Fibroblast of skin of abdomen (primary cell): ENCODE measurements around the gene PARVG.

Experiments
- DNase-seq: peaks from one replicate; pipeline ENCODE4 v3.0.0-alpha.2; 2013

The PARVG gene

GRCh38 chr22:44181033-44181911 lies 547 bp downstream of the PARVG start:
- no peak for DNase-seq

DNA sequence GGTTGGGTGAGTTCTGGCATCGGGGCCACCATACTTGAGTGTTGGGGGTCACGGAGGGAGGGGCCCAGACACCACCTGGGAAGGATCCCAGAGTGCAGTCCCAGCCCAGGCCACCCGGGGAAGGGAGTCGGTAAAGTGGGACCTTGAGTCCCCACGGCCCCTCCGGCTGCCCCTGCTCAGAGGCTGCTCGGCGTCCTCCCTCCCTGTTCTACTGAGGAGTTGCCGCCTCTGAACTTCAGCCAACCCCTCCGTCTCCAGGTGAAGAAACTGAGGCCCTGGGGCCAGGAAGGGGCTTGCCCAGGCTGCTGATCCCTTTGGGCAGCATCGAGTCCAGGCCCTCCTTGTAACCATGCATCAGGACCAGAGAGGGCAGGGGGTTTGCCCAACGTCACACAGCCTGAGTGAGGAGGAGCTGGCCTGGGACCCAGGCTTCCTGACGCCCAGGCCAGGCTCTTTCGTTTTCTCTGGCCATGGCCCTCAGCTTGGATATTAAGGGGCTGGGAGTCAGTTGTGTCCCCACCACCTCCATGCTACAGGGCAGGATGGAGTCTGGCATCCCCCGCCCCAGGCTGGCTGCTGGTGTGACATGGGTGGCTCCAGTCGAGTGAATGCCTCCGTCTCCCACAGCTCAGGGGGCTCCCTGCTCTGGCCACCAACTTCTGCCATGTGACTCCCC lies 1.3 kb downstream of the PARVG start:
- DNase-seq = no peak

DNA sequence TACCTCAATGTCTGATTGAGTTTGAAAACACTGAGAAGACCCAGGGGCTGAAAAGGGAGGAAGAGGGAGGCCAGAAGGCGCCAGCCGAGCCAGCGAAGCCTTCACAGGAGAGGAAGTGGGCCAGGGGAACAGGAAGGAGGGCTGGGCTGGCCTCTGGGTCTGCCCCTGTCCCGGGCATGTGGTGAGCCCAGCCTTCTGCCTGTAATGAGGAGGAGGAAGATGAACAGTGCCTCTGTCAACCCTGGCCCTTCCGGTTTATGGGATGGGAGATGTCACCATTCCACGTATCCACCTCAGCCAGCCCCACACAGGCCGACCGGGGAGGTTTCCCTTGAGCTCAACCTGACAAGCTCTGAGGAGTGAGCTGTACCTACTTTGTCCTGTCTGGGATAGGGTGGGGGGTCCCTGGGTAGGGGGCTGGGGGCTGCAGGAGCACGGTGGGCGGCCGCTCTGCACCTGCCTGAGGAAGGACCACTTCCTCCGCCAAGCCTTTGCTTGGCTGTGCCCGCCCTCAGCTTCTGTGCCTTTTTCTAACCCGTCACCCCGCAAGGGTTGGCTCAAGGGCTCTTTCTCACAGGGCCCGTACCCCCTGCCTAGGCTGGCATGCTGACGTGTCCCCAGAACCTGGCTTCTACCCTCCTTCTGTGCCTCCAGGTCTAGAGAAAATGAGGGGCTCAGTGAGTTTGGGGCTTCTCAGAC lies 2.0 kb downstream of the PARVG start:
- DNase-seq = no peak

DNA sequence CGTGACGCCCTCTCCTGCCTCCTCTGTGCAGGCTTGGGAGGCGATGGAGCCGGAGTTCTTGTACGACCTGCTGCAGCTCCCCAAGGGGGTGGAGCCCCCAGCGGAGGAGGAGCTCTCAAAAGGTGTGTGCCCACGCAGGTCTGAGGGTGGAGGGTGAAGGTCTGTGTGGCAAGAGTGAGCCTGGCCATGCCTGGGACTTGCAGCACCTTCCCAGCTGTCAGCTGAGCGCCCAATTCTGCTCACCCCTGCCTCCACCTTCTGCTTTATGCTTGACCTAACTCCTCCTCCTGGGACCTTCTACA lies 2.5 kb downstream of the PARVG start:
- DNase-seq = no peak

- DNase-seq = no peak
Measured at GRCh38 chr22:44184006-44184405, 3.3 kb downstream of the PARVG start.

- DNase-seq = no peak
Measured at GRCh38 chr22:44185237-44186120, 4.8 kb downstream of the PARVG start.

GRCh38 chr22:44186121-44186510 lies 5.4 kb downstream of the PARVG start:
- no peak for DNase-seq

GRCh38 chr22:44186737-44187136 lies 6.0 kb downstream of the PARVG start:
- DNase-seq = no peak

- DNase-seq = no peak
Measured at GRCh38 chr22:44187652-44188230, 7.0 kb downstream of the PARVG start.

DNA sequence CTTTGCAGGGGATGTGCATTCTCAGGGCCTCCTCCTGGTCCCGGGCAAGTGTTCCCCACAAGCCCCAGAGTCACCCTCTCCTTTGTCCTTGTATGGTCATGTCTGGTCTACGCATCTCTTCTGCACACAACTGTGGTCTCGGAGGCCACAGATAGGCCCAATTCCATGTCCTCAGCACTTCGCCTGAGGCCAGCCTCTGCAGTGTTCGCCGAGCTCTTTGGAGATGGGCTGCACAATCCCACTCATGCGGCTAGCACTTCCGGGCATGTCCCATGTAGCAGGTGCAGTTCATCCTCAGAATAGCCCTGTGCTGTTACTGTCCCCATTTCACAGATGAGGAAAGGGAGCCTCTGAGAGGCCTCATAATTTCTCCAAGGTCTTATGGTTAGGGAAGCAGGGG lies 7.6 kb downstream of the PARVG start:
- no peak for DNase-seq

DNA sequence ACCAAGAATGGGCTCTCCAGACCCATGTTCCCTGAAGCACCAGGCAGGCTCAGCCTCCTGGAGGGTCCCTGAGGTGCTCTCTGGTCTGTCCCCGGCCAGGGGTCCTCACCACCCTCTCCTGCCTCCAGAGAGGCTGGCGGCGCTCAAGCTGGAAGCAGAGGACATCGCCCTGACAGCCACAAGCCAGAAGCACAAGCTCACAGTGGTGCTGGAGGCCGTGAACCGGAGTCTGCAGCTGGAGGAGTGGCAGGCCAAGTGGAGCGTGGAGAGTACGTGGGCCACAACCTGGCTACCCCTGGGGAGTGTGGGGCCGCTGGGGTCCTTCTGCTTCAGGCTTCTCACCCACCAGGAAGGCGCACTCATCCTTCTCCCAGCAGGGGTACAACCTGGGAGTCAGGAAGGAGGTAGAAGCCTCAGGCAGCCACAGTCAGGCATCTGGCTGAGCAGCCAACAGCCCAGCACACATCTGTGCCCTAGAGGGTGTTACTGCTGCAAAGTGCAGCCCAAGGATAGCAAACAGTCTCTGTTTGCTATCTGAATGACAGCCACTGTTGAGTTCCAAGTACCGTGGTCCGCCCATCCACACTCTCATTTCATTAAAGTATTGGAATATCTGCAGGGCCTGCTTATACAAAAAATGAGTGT lies 8.4 kb downstream of the PARVG start:
- DNase-seq = no peak

DNA sequence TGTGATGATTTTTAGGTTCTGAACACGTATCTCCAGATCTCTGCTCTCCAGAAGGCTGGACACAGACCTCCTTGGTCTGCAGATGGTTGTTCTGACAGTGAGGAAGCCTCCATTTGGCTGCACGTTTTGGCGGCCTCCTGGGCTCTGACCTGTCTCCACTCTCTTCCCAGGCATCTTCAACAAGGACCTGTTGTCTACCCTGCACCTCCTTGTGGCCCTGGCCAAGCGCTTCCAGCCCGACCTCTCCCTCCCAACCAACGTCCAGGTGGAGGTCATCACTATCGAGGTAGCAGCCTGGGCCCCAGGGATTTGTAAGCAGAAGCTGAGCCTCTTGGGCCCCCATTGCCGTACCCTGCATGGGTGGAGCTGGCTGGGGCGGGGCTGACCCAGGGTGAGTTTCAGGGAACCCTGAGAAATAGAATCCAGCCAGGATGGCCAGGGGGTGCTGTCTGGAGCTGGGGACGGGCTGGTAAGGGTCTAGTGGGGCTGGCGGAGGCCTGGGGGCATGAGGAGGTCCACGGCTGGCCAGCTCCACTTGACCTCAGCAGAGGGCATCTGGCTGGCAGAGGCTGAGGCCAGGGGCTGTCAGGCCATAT lies 9.8 kb downstream of the PARVG start:
- DNase-seq = no peak

- no peak for DNase-seq
Measured at GRCh38 chr22:44191036-44191454, 10.3 kb downstream of the PARVG start.

GRCh38 chr22:44192098-44192815 lies 11.5 kb downstream of the PARVG start:
- no peak for DNase-seq

- DNase-seq = no peak
Measured at GRCh38 chr22:44192816-44193534, 12.2 kb downstream of the PARVG start.

DNA sequence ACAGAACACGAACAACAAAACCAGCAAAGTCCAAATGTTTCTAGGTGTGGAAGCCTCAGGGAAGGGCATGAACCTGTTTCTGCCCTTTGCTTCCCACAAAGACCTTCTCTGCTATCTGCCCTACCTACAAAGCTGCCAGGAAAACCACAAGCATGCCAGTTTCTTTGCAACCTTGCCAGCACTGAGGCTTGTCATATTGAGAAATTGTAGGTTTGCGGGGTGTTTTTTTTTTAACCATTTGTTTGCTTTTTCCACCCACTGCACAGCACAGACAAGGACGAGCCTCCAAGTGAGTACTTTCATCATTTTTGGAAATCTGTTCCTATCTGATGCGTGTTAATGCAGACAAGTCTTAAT lies 12.8 kb downstream of the PARVG start:
- no peak for DNase-seq

DNA sequence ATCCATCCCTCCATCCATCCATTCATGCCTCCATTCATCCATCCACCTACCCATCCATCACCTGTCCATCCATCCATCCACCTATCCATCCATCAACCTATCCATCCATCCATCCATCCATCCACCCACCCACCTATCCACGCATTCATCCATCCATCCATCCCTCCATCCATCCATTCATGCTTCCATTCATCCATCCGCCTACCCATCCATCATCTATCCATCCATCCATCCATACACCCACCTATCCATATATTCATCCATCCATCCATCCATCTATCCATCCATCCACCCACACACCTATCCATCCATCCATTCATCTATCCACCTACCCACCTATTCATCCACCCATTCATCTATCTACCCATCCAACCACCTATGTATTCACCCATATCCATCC lies 13.8 kb downstream of the PARVG start:
- DNase-seq = no peak

DNA sequence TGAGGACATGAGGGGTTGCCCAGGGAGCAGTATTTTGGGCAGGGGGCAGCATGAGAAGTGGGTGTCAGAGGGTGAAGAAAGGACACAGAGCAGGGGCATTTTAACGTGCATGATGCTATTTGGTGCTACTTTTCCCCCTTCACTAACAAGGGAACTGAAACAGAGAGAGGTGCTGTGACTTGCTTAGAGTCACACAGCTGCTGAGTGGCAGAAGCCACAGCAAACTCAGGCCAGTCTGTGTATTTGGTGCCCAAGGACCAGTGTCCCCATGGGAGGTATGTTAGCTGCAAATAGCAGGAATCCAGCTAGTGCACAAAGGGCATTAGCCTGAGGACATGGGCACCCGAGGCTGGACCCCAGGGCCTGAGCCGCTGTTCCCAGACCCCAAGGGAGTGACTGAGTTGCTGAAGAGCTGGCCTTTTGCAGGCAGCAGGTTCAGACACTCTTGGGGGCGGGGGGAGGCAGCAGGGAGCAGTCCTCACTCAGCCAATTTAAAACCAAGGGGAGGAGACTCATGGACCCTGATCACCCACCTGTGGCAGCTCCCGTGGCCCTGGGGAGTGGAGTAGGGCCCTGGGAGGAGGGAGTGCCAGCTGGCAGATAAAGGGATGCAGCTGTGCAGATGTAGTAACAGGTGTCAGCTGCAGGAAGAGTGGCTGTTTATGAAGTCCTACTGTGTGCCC lies 14.6 kb downstream of the PARVG start:
- no peak for DNase-seq

GRCh38 chr22:44196241-44196640 lies 15.5 kb downstream of the PARVG start:
- no peak for DNase-seq
